ELF-1 (cell line): Measurements from ENCODE around the gene FAM209A.
A peak's percentile ranks its signal among the peaks of the same experiment; 100 is the strongest.
"Not testable (repeated sequence)": the region's sequence is repeated elsewhere in the genome, so short reads cannot be mapped to it uniquely, and the experiment has no call there.

ENCODE experiments used
- DNase-seq: peaks from one replicate; pipeline ENCODE4 v3.0.0-alpha.2; 2016; ENCODE audit warnings: low read depth, low spot score

The FAM209A gene

GRCh38 chr20:56540415-56540814 lies 15.9 kb downstream of the FAM209A start:
- no peak for DNase-seq

GRCh38 chr20:56542489-56543030 lies 18.0 kb downstream of the FAM209A start:
- no peak for DNase-seq

- DNase-seq: no peak
Observed at GRCh38 chr20:56551571-56551970, 27.0 kb downstream of the FAM209A start.

GRCh38 chr20:56552911-56553629 lies 28.5 kb downstream of the FAM209A start:
- DNase-seq: peak; percentile 15

GRCh38 chr20:56554869-56555268 lies 30.3 kb downstream of the FAM209A start:
- DNase-seq: peak; percentile 66

GRCh38 chr20:56558968-56559367 lies 34.4 kb downstream of the FAM209A start:
- DNase-seq: no peak

GRCh38 chr20:56564526-56564925 lies 40.0 kb downstream of the FAM209A start:
- DNase-seq: not testable (repeated sequence)

GRCh38 chr20:56565511-56565910 lies 41.0 kb downstream of the FAM209A start:
- no peak for DNase-seq

GRCh38 chr20:56566621-56567020 lies 42.1 kb downstream of the FAM209A start:
- peak; percentile 81 for DNase-seq

- no peak for DNase-seq
Observed at GRCh38 chr20:56570832-56571231, 46.3 kb downstream of the FAM209A start.

- no peak for DNase-seq
Observed at GRCh38 chr20:56572172-56572571, 47.6 kb downstream of the FAM209A start.

- no peak for DNase-seq
Observed at GRCh38 chr20:56573986-56574385, 49.4 kb downstream of the FAM209A start.

GRCh38 chr20:56574531-56575142 lies 50.1 kb downstream of the FAM209A start:
- DNase-seq: no peak

GRCh38 chr20:56575157-56575556 lies 50.6 kb downstream of the FAM209A start:
- no peak for DNase-seq
